ENCODE measurements around the gene UTP25. TPM values are rescaled to one million over a fixed set of nuclear protein-coding genes. Genes with fewer than 3 reads are reported as not detected.

The UTP25 gene
- total and polyA plus RNA-seq, 2 experiments from 2014 or later: 3.6 to 8.9 TPM

DNA sequence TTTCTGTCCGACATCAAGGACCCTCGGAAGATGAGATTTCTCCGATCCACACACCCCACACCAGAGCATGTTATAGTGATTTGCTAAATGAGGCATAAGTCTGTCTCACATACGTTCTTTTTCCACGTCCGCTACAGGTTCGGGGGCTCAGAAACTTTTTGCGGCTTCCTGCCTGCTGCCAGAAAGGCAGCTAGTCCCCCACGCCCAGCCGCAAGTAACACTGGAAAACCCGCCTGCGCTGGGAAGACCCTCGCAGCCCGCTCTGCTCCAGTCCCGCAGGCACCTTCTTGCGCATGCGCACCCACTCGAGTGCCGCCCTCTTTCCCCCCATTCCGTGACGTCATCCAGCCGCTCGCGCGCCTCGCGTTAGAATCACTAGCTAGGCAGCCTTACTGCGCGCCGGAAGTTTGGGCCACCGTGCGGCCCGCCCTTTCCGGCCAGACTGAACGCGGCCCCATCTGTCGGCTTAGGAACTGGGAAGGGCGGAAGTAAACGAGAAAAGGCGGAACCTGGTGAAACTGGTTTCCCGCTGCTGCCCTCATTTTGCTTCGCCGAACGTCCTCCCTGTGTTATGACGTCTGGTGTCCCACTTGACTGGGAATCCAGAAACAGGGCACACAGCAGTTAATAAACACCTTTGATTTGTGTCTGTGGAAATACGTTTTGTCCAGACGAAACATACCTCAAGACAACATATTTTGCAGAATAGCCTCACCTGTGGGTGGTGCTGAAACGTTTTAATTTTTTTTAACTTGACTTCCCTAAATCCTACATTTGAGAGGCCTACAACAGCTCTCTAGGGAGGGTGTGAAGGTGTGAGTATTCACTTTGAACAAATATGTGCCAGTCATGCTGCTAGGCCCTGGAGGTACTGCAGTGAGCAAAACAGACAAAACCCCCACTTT lies 43.3 kb upstream of the UTP25 start, which contains the start of gene C1orf74:
Gene C1orf74 (minus strand): TSS at position 295 of the 905 bp plus-strand sequence. CDS start 925 bp downstream, outside the sequence.
- H2AFZ ChIP-seq: peak within 1 kb of the TSS; percentile 78; the same call in 1 of the 2 replicates
- Mint-ChIP-seq H3K9me3 (peaks cover 2% of the 10 kb centered on the region; the same call in 1 of the 3 replicates), H3K27ac (peak within 1 kb of the TSS; percentile 99), H3K27me3 (ENCODE audit: insufficient read depth, low read depth, poor library complexity) (peaks cover 4% of the 10 kb centered on the region), H3K36me3 (ENCODE audit: low read depth) (peaks cover 9% of the 10 kb centered on the region), H3K4me3 (peak within 1 kb of the TSS; percentile 96), H3K4me1 (peaks cover 9% of the 10 kb centered on the region)
- H4K20me1 ChIP-seq (replicated peaks; ENCODE audit: insufficient read depth): no peaks in the 10 kb centered on the region
- ATAC-seq (peak; percentile 99), DNase-seq (ENCODE audit: low spot score) (peak; percentile 98)
- TF ChIP-seq, protein P1, sequence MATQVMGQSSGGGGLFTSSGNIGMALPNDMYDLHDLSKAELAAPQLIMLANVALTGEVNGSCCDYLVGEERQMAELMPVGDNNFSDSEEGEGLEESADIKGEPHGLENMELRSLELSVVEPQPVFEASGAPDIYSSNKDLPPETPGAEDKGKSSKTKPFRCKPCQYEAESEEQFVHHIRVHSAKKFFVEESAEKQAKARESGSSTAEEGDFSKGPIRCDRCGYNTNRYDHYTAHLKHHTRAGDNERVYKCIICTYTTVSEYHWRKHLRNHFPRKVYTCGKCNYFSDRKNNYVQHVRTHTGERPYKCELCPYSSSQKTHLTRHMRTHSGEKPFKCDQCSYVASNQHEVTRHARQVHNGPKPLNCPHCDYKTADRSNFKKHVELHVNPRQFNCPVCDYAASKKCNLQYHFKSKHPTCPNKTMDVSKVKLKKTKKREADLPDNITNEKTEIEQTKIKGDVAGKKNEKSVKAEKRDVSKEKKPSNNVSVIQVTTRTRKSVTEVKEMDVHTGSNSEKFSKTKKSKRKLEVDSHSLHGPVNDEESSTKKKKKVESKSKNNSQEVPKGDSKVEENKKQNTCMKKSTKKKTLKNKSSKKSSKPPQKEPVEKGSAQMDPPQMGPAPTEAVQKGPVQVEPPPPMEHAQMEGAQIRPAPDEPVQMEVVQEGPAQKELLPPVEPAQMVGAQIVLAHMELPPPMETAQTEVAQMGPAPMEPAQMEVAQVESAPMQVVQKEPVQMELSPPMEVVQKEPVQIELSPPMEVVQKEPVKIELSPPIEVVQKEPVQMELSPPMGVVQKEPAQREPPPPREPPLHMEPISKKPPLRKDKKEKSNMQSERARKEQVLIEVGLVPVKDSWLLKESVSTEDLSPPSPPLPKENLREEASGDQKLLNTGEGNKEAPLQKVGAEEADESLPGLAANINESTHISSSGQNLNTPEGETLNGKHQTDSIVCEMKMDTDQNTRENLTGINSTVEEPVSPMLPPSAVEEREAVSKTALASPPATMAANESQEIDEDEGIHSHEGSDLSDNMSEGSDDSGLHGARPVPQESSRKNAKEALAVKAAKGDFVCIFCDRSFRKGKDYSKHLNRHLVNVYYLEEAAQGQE (IDR thresholded peaks at IDR 0.05; ENCODE audit: unreplicated experiment): no peak
- no peak for TF ChIP-seq EZH2 (IDR thresholded peaks at IDR 0.05; ENCODE audit: low read depth, unreplicated experiment)
- TF ChIP-seq EZH2phosphoT487 (IDR thresholded peaks at IDR 0.05; ENCODE audit: unreplicated experiment): no peak
- TF ChIP-seq POLR2AphosphoS5 (IDR thresholded peaks at IDR 0.05; ENCODE audit: low read depth): peak; percentile 97
- peak; percentile 99 for TF ChIP-seq CREB1 (CRISPR knock-in tag; IDR thresholded peaks at IDR 0.05; ENCODE audit: low read depth)
- no peak for TF ChIP-seq STAT1 (IDR thresholded peaks at IDR 0.05; ENCODE audit: unreplicated experiment)
- TF ChIP-seq, protein P2, sequence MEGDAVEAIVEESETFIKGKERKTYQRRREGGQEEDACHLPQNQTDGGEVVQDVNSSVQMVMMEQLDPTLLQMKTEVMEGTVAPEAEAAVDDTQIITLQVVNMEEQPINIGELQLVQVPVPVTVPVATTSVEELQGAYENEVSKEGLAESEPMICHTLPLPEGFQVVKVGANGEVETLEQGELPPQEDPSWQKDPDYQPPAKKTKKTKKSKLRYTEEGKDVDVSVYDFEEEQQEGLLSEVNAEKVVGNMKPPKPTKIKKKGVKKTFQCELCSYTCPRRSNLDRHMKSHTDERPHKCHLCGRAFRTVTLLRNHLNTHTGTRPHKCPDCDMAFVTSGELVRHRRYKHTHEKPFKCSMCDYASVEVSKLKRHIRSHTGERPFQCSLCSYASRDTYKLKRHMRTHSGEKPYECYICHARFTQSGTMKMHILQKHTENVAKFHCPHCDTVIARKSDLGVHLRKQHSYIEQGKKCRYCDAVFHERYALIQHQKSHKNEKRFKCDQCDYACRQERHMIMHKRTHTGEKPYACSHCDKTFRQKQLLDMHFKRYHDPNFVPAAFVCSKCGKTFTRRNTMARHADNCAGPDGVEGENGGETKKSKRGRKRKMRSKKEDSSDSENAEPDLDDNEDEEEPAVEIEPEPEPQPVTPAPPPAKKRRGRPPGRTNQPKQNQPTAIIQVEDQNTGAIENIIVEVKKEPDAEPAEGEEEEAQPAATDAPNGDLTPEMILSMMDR (conservative IDR thresholded peaks at IDR 0.05; ENCODE audit: low read depth in 2 of 2): no peak
- TF ChIP-seq JUNB (IDR thresholded peaks at IDR 0.05; ENCODE audit: unreplicated experiment): no peak
- no peak for TF ChIP-seq ZNF114 (CRISPR knock-in tag; IDR thresholded peaks at IDR 0.05)
- TF ChIP-seq NANOG (IDR thresholded peaks at IDR 0.05; ENCODE audit: borderline replicate concordance): no peak
- TF ChIP-seq ZNF331 (CRISPR knock-in tag; IDR thresholded peaks at IDR 0.05; ENCODE audit: low read depth): no peak
- TF ChIP-seq, protein P3, sequence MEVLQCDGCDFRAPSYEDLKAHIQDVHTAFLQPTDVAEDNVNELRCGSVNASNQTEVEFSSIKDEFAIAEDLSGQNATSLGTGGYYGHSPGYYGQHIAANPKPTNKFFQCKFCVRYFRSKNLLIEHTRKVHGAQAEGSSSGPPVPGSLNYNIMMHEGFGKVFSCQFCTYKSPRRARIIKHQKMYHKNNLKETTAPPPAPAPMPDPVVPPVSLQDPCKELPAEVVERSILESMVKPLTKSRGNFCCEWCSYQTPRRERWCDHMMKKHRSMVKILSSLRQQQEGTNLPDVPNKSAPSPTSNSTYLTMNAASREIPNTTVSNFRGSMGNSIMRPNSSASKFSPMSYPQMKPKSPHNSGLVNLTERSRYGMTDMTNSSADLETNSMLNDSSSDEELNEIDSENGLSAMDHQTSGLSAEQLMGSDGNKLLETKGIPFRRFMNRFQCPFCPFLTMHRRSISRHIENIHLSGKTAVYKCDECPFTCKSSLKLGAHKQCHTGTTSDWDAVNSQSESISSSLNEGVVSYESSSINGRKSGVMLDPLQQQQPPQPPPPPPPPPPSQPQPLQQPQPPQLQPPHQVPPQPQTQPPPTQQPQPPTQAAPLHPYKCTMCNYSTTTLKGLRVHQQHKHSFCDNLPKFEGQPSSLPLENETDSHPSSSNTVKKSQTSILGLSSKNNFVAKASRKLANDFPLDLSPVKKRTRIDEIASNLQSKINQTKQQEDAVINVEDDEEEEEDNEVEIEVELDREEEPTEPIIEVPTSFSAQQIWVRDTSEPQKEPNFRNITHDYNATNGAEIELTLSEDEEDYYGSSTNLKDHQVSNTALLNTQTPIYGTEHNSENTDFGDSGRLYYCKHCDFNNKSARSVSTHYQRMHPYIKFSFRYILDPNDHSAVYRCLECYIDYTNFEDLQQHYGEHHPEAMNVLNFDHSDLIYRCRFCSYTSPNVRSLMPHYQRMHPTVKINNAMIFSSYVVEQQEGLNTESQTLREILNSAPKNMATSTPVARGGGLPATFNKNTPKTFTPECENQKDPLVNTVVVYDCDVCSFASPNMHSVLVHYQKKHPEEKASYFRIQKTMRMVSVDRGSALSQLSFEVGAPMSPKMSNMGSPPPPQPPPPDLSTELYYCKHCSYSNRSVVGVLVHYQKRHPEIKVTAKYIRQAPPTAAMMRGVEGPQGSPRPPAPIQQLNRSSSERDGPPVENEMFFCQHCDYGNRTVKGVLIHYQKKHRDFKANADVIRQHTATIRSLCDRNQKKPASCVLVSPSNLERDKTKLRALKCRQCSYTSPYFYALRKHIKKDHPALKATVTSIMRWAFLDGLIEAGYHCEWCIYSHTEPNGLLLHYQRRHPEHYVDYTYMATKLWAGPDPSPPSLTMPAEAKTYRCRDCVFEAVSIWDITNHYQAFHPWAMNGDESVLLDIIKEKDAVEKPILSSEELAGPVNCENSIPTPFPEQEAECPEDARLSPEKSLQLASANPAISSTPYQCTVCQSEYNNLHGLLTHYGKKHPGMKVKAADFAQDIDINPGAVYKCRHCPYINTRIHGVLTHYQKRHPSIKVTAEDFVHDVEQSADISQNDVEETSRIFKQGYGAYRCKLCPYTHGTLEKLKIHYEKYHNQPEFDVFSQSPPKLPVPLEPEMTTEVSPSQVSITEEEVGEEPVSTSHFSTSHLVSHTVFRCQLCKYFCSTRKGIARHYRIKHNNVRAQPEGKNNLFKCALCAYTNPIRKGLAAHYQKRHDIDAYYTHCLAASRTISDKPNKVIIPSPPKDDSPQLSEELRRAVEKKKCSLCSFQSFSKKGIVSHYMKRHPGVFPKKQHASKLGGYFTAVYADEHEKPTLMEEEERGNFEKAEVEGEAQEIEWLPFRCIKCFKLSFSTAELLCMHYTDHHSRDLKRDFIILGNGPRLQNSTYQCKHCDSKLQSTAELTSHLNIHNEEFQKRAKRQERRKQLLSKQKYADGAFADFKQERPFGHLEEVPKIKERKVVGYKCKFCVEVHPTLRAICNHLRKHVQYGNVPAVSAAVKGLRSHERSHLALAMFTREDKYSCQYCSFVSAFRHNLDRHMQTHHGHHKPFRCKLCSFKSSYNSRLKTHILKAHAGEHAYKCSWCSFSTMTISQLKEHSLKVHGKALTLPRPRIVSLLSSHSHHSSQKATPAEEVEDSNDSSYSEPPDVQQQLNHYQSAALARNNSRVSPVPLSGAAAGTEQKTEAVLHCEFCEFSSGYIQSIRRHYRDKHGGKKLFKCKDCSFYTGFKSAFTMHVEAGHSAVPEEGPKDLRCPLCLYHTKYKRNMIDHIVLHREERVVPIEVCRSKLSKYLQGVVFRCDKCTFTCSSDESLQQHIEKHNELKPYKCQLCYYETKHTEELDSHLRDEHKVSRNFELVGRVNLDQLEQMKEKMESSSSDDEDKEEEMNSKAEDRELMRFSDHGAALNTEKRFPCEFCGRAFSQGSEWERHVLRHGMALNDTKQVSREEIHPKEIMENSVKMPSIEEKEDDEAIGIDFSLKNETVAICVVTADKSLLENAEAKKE (CRISPR knock-in tag; IDR thresholded peaks at IDR 0.05): no peak
- TF ChIP-seq, protein P4, sequence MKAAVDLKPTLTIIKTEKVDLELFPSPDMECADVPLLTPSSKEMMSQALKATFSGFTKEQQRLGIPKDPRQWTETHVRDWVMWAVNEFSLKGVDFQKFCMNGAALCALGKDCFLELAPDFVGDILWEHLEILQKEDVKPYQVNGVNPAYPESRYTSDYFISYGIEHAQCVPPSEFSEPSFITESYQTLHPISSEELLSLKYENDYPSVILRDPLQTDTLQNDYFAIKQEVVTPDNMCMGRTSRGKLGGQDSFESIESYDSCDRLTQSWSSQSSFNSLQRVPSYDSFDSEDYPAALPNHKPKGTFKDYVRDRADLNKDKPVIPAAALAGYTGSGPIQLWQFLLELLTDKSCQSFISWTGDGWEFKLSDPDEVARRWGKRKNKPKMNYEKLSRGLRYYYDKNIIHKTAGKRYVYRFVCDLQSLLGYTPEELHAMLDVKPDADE (IDR thresholded peaks at IDR 0.05): peak; percentile 72
- no peaks in the 10 kb centered on the region for H3F3A ChIP-seq (replicated peaks; ENCODE audit: low read depth)
- H3K9me2 ChIP-seq (ENCODE audit: insufficient read depth): no peaks in the 10 kb centered on the region
- peak within 1 kb of the TSS; percentile 88 for H3K27ac ChIP-seq (ENCODE audit: low read depth)
- H3K4me1 ChIP-seq (ENCODE audit: insufficient read depth): peaks cover 4% of the 10 kb centered on the region; the same call in 1 of the 2 replicates
- H3K4me2 ChIP-seq: peak within 1 kb of the TSS; percentile 81
- H3K36me3 ChIP-seq (ENCODE audit: insufficient read depth): no peaks in the 10 kb centered on the region
- H3K4me3 ChIP-seq: peak within 1 kb of the TSS; percentile 64
- no peaks in the 10 kb centered on the region; the same call in 1 of the 2 replicates for H3K79me2 ChIP-seq (replicated peaks; ENCODE audit: insufficient read depth)
- no peaks in the 10 kb centered on the region for H3K27me3 ChIP-seq (ENCODE audit: insufficient read depth)
